ENCODE data around the gene AHSG. TPM values are rescaled to one million over a fixed set of nuclear protein-coding genes. Genes with fewer than 3 reads are reported as not detected.
"Not testable (repeated sequence)": the region's sequence is repeated elsewhere in the genome, so short reads cannot be mapped to it uniquely, and the experiment has no call there.

Gene AHSG
- total RNA-seq, 2 donors from 2014 or later = not detected

DNA sequence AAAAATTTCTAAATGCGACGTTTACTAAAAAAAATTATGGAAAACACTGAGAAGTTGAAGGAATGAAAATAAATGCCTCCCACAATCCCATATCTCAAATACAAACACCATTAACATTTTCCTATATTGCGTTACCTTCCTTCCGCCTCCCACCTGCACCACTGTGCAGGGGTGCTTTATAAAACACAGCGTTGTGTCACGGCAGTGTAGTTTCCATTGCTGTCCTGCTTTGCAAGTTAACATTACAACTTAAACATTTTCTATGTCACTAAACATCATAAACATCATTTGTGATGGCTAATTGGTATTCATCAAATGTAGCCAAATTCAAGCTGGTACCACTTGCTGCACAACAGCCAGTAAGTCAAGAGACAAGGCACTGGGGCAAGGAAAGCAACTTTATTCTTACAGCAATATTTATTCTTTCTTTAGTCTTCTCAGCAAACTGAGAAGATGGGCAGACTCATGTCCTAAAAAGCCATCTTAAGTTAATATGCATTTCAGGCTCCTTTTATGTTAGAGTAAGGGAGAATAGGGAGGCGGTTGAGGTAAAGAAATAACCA, 15.1 kb downstream of the AHSG start:
- Histone ChIP-seq H3K4me1 (no peaks in the 10 kb centered on the region), H3K36me3 (no peaks in the 10 kb centered on the region), H3K27me3 (no peaks in the 10 kb centered on the region), H3K4me3 (no peak overlapping the region), H3K9me3 (no peaks in the 10 kb centered on the region), H3K27ac (no peak overlapping the region)
- DNase-seq (ENCODE audit: low spot score) = no peak
- no peak for TF ChIP-seq CTCF (IDR thresholded peaks at IDR 0.05)

DNA sequence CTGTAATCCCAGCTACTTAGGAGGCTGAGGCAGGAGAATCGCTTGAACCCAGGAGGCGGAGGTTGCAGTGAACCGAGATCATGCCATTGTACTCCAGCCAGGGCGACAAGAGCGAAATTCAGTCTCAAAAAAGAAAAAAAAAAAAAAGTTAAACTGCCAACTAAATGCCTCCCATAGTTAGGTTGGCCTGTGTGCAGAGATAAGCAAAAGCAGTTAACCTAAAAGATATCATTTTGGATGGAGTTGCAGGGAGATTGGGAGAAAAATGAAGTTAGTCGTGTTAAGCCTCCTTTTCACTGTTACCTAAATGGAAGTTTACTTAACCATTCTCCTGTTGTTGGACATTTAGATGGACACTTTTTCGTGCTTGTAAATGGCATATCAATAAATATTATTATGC, 15.9 kb downstream of the AHSG start:
- no peaks in the 10 kb centered on the region for H3K9me3 ChIP-seq
- no peak for DNase-seq (ENCODE audit: low spot score)

DNA sequence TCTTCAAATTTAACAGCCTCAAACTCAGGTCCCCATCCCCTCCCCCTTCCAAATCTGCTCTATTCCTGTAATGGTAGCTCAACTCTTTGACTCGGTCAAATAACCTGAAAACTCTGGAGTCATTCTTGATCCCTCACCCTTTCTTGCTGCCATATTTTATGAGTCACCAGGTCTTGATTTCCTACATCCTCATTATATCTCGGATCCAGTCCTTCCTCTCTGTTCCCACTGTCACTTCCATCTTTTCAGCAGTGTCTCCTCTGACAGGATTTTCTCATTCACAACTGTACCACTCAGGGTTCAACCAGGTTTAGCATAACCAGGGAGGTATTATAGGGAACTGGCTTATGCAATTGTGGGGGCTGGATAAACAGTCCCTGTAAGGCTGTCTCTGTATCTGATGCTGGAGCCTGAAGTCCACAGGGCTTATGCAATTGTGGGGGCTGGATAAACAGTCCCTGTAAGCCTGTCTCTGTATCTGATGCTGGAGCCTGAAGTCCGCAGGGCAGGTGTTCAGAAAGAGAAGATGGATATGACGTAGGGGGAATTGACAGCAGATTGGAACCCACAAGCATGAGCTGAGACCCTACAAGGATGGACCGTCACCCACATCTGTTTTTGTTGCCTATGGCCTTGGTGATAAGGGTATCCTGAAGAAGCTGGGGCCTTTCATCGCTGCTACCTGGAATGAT, 18.2 kb downstream of the AHSG start:
- H3K4me1 ChIP-seq = no peaks in the 10 kb centered on the region
- no peak overlapping the region for H3K27ac ChIP-seq
- TF ChIP-seq CTCF (IDR thresholded peaks at IDR 0.05) = no peak
- H3K4me3 ChIP-seq = no peak overlapping the region
- no peaks in the 10 kb centered on the region for H3K27me3 ChIP-seq
- DNase-seq (ENCODE audit: low spot score) = no peak
- H3K36me3 ChIP-seq = no peaks in the 10 kb centered on the region
- no peaks in the 10 kb centered on the region for H3K9me3 ChIP-seq

More for the DNA sequence above, 15.9 kb downstream of the AHSG start:
- no peak for TF ChIP-seq CTCF (IDR thresholded peaks at IDR 0.05)
- Histone ChIP-seq H3K36me3 (no peaks in the 10 kb centered on the region), H3K27me3 (no peaks in the 10 kb centered on the region), H3K4me1 (no peaks in the 10 kb centered on the region), H3K27ac (no peak overlapping the region), H3K4me3 (no peak overlapping the region)

- no peak overlapping the region for H3K4me3 ChIP-seq
- TF ChIP-seq CTCF (IDR thresholded peaks at IDR 0.05) = no peak
- no peaks in the 10 kb centered on the region for H3K27me3 ChIP-seq
- DNase-seq (ENCODE audit: low spot score) = no peak
- H3K27ac ChIP-seq = no peak overlapping the region
- no peaks in the 10 kb centered on the region for H3K36me3 ChIP-seq
- no peaks in the 10 kb centered on the region for H3K9me3 ChIP-seq
- H3K4me1 ChIP-seq = no peaks in the 10 kb centered on the region
Observed at GRCh38 chr3:186633481-186633880, 20.6 kb downstream of the AHSG start.

DNA sequence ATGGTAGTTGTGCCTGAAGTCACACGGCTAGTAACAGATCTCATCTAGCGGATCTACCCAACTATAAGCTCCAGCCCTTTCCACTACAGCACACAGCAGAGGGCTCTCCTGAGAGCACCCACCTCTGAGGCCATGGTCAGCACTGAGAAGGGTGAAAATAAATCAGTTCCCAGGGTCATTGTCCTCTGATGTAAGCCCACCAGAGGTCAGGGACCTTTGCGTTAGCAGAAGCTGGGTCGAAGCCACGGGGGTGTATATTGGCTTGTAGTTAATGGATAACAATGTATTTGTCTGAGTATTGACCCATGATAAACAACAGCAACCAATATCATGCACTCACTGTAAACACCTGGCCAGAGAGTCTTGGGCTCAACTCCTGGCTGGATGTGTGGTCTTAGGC, 21.3 kb downstream of the AHSG start:
- H3K4me3 ChIP-seq; H3K4me1 ChIP-seq; H3K27me3 ChIP-seq; H3K36me3 ChIP-seq; DNase-seq (ENCODE audit: low spot score); H3K9me3 ChIP-seq; H3K27ac ChIP-seq: not testable (repeated sequence)

DNA sequence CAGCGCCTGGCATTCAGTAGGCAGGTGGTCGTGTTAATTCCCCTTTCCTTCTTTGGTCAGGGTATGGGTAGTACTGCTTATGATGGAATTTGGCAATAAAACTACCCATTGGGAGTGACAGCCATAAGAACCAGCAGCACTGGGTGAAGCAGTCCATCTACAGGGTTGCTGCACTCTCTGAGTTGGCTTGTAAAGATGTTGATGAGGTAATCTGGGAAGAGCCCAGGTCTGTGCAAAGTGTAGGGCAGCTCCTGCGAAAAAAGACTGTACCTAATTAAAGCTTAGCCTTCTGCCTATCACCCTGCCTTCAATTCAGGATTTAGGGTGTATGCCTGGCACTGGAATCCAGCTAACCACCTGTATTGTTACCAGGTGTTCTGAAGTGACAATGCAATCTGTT, 22.7 kb downstream of the AHSG start:
- H3K27ac ChIP-seq = no peak overlapping the region
- peaks cover 0 to 9% of the 10 kb centered on the region in 2 donors for H3K4me1 ChIP-seq
- no peaks in the 10 kb centered on the region for H3K27me3 ChIP-seq
- TF ChIP-seq CTCF (IDR thresholded peaks at IDR 0.05) = no peak
- no peak for DNase-seq (ENCODE audit: low spot score)
- no peak overlapping the region for H3K4me3 ChIP-seq
- H3K36me3 ChIP-seq = no peaks in the 10 kb centered on the region
- no peaks in the 10 kb centered on the region for H3K9me3 ChIP-seq
